OCI-LY1 (cell line): ENCODE measurements around the gene GPR179.

Experiments
- H2AFZ ChIP-seq: fragments of 200-600 bp; sonication (generic), shearing (Covaris generic); 2 replicates; pipeline ENCODE4 v1.6.0; 2014; ENCODE audit warnings: antibody characterized with exemption, mild to moderate bottlenecking, low read length
- H3F3A ChIP-seq: fragments of 200-600 bp; sonication (generic), shearing (Covaris generic); 2 replicates; pipeline ENCODE4 v1.6.0; 2014; ENCODE audit warnings: mild to moderate bottlenecking, antibody characterized with exemption, low read length, moderate library complexity; ENCODE audit not compliant: insufficient read depth
- H3K27ac ChIP-seq: fragments of 200-600 bp; sonication (generic); 2 replicates; pipeline ENCODE4 v1.5.1; 2014; ENCODE audit warnings: low read length, mixed run types, mild to moderate bottlenecking, low read depth; ENCODE audit not compliant: poor library complexity, severe bottlenecking
- H3K27me3 ChIP-seq: fragments of 200-600 bp; sonication (generic); 2 replicates; pipeline ENCODE4 v1.6.0; 2014; ENCODE audit warnings: antibody characterized with exemption, mild to moderate bottlenecking, low read length, moderate library complexity; ENCODE audit not compliant: insufficient read depth
- H3K36me3 ChIP-seq: fragments of 200-600 bp; sonication (generic); 2 replicates; pipeline ENCODE4 v1.6.1; 2014; ENCODE audit warnings: mild to moderate bottlenecking, antibody characterized with exemption, low read length, moderate library complexity, mixed read lengths; ENCODE audit not compliant: insufficient read depth
- H3K4me1 ChIP-seq: fragments of 200-600 bp; sonication (generic); 2 replicates; pipeline ENCODE4 v1.5.1; 2014; ENCODE audit warnings: mild to moderate bottlenecking, low read length, moderate library complexity; ENCODE audit not compliant: insufficient read depth, severe bottlenecking
- H3K4me2 ChIP-seq: fragments of 200-600 bp; sonication (generic), shearing (Covaris generic); 2 replicates; pipeline ENCODE4 v1.6.1; 2014; ENCODE audit warnings: low read length
- H3K4me3 ChIP-seq: fragments of 200-600 bp; sonication (generic); 2 replicates; pipeline ENCODE4 v1.5.1; 2014; ENCODE audit warnings: low read length, low read depth, mild to moderate bottlenecking, mixed read lengths; ENCODE audit not compliant: poor library complexity, severe bottlenecking
- H3K79me2 ChIP-seq: fragments of 200-600 bp; shearing (Covaris generic); 2 replicates; pipeline ENCODE4 v1.6.1; 2016; ENCODE audit warnings: mixed run types, low read length, mixed read lengths; ENCODE audit not compliant: insufficient read depth
- H3K9ac ChIP-seq: fragments of 200-600 bp; sonication (generic), shearing (Covaris generic); 2 replicates; pipeline ENCODE4 v1.6.1; 2014; ENCODE audit warnings: mild to moderate bottlenecking, low read length, mixed read lengths
- H3K9me2 ChIP-seq: fragments of 200-600 bp; sonication (generic), shearing (Covaris generic); 2 replicates; pipeline ENCODE4 v1.6.1; 2014; ENCODE audit warnings: low read depth, mild to moderate bottlenecking, low read length, mixed read lengths
- H3K9me3 ChIP-seq: fragments of 200-600 bp; shearing (Covaris generic); 2 replicates; pipeline ENCODE4 v1.6.1; 2014; ENCODE audit warnings: low read length, mixed read lengths
- H4K20me1 ChIP-seq: fragments of 200-600 bp; sonication (generic), shearing (Covaris generic); 2 replicates; pipeline ENCODE4 v1.6.0; 2016; ENCODE audit warnings: mild to moderate bottlenecking, low read length; ENCODE audit not compliant: insufficient read depth
- EZH2 ChIP-seq: fragments of 200-600 bp; sonication (generic), shearing (Covaris generic); IDR thresholded peaks from 2 replicates; pipeline ENCODE4 v1.8.0; 2017; ENCODE audit warnings: borderline replicate concordance, mixed run types, mild to moderate bottlenecking, antibody characterized with exemption, low read length, moderate library complexity, mixed read lengths
- TF ChIP-seq, protein P1 (sequence below): fragments of 200-600 bp; sonication (generic), shearing (Covaris generic); IDR thresholded peaks from 2 replicates; pipeline ENCODE4 v1.5.1; 2017; ENCODE audit warnings: mild to moderate bottlenecking, antibody characterized with exemption, low read length, moderate library complexity, mixed read lengths

GPR179 gene

DNA sequence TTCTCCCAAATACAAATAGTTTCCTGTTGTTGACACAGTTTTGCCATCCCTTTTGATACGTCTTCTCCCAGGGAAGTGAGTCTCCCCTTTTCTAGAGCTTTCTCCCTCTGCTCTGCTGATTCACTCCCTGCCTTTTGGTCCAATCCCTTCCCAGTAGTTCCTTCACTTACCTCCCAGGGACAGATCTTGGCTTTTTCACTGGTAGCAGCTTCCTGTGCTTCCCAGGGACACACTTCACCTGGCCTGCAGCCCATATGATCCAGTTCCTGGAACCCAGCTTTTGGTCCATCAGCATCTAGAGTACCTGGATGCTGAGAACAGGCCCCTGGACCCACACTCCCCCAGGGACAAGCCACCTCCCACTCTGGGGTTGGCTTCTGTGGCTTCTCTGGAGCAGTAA is 15.8 kb downstream of the GPR179 start:
- Histone ChIP-seq H3K9me3 (no peaks in the 10 kb centered on the region), H3K79me2 (no peaks in the 10 kb centered on the region), H3K9me2 (no peaks in the 10 kb centered on the region), H3K27ac (no peak overlapping the region), H3F3A (no peaks in the 10 kb centered on the region), H3K4me2 (no peak overlapping the region), H3K9ac (no peak overlapping the region), H3K4me3 (no peak overlapping the region), H3K4me1 (peaks cover 11% of the 10 kb centered on the region), H4K20me1 (no peaks in the 10 kb centered on the region), H3K27me3 (no peaks in the 10 kb centered on the region), H2AFZ (no peak overlapping the region), H3K36me3 (peaks cover 14% of the 10 kb centered on the region)
- TF ChIP-seq, protein P1, sequence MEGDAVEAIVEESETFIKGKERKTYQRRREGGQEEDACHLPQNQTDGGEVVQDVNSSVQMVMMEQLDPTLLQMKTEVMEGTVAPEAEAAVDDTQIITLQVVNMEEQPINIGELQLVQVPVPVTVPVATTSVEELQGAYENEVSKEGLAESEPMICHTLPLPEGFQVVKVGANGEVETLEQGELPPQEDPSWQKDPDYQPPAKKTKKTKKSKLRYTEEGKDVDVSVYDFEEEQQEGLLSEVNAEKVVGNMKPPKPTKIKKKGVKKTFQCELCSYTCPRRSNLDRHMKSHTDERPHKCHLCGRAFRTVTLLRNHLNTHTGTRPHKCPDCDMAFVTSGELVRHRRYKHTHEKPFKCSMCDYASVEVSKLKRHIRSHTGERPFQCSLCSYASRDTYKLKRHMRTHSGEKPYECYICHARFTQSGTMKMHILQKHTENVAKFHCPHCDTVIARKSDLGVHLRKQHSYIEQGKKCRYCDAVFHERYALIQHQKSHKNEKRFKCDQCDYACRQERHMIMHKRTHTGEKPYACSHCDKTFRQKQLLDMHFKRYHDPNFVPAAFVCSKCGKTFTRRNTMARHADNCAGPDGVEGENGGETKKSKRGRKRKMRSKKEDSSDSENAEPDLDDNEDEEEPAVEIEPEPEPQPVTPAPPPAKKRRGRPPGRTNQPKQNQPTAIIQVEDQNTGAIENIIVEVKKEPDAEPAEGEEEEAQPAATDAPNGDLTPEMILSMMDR, result no peak
- no peak for TF ChIP-seq EZH2

DNA sequence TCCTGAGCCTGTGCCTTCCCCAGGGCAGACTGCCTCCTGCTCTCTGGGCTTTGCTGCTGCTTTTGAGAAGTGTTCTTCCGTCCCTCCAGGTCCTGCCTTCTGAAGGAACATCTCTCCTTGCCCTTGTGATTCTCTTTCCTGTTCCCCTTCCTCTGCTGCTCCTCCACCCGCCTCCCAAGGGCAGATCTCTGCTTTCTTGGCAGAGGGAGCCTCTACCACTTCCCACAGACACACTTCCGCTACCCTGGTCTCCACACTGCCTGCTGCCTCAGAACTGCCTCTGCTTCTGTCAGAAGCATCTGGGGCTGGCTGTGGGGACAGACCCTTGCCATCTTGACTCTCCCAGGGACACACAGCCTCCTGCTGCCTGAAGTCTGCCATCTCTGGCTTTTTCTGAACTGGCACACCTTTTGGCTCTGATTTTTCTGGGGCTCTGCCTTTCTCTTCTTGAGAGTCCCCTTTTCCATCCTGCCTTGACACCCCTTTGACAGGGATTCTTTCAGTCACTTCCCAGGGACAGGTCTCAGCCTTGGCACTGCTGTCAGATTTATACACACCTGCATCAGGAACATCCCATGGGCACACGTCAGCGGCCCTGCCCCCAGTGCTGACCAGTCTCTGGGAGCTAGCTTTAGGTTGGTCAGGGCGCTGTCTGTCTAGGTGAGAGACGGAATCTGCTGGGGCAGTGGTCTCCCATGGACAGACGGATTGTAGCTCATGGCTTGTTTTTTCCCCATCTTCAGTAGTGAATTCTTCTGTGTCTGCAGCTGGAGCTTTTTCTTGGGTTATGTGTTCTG is 16.6 kb downstream of the GPR179 start:
- Histone ChIP-seq H2AFZ (no peak overlapping the region), H3K27me3 (no peaks in the 10 kb centered on the region), H3K9me2 (no peaks in the 10 kb centered on the region), H3K9ac (no peak overlapping the region), H3K4me2 (no peak overlapping the region), H3K79me2 (no peaks in the 10 kb centered on the region), H4K20me1 (no peaks in the 10 kb centered on the region), H3K27ac (no peak overlapping the region), H3F3A (no peaks in the 10 kb centered on the region), H3K4me3 (no peak overlapping the region), H3K36me3 (peaks cover 20% of the 10 kb centered on the region), H3K9me3 (no peaks in the 10 kb centered on the region), H3K4me1 (peaks cover 11% of the 10 kb centered on the region)
- no peak for TF ChIP-seq EZH2
- TF ChIP-seq, protein P1, result no peak

- no peak for TF ChIP-seq EZH2
- TF ChIP-seq, protein P1, result no peak
- peaks cover 30% of the 10 kb centered on the region for H3K36me3 ChIP-seq
- no peaks in the 10 kb centered on the region for H3K9me2 ChIP-seq
- no peaks in the 10 kb centered on the region for H3F3A ChIP-seq
- H3K4me2 ChIP-seq, result no peak overlapping the region
- no peak overlapping the region for H3K27ac ChIP-seq
- H2AFZ ChIP-seq, result no peak overlapping the region
- no peaks in the 10 kb centered on the region for H3K79me2 ChIP-seq
- no peaks in the 10 kb centered on the region for H3K9me3 ChIP-seq
- H3K9ac ChIP-seq, result no peak overlapping the region
- H4K20me1 ChIP-seq, result no peaks in the 10 kb centered on the region
- H3K4me1 ChIP-seq, result peaks cover 11% of the 10 kb centered on the region
- no peaks in the 10 kb centered on the region for H3K27me3 ChIP-seq
- H3K4me3 ChIP-seq, result no peak overlapping the region
These were observed 18.4 kb downstream of the GPR179 start for GRCh38 chr17:38325221-38325851.
